ENCODE measurements around the gene TRPM3. TPM values are rescaled to one million over a fixed set of nuclear protein-coding genes. Genes with fewer than 3 reads are reported as not detected.

Gene TRPM3
- total RNA-seq, 3 donors from 2014 or later (not counting 1 experiment from before 2014, with no cell fraction given), result not detected

DNA sequence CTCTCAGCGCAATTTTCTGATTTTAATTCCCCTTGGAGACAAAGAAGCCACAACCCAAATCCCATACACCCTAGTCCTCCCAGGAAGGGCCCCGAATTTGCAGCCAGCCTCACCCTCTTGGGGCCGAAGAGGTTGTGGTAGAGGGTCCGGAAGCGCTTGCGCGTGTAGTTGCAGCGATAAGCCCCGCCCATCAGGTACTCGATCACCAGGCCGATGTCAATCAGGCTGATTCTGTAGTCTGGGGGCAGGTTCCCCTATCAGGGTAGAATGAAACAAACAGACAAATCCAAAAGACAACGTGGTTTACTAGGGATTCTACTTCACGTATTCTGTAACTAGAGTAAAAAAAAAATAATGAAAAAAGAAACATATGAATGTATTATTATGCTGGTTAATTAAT, 496.3 kb downstream of the TRPM3 start:
- 72% methylated on average over 12 of the region's 13 CpGs for WGBS (ENCODE audit: insufficient coverage)
- Histone ChIP-seq H3K9me3 (ENCODE audit: control insufficient read depth, insufficient read depth, low read length) (no peaks in the 10 kb centered on the region), H3K36me3 (ENCODE audit: control insufficient read depth, insufficient read depth, low read length) (no peaks in the 10 kb centered on the region), H3K4me1 (ENCODE audit: control insufficient read depth, insufficient read depth, low read length) (no peaks in the 10 kb centered on the region), H3K4me3 (ENCODE audit: low read length) (no peak overlapping the region), H3K27ac (ENCODE audit: low read length) (no peak overlapping the region), H3K27me3 (ENCODE audit: control insufficient read depth, insufficient read depth, low read length) (no peaks in the 10 kb centered on the region)
- TF ChIP-seq, protein P1, sequence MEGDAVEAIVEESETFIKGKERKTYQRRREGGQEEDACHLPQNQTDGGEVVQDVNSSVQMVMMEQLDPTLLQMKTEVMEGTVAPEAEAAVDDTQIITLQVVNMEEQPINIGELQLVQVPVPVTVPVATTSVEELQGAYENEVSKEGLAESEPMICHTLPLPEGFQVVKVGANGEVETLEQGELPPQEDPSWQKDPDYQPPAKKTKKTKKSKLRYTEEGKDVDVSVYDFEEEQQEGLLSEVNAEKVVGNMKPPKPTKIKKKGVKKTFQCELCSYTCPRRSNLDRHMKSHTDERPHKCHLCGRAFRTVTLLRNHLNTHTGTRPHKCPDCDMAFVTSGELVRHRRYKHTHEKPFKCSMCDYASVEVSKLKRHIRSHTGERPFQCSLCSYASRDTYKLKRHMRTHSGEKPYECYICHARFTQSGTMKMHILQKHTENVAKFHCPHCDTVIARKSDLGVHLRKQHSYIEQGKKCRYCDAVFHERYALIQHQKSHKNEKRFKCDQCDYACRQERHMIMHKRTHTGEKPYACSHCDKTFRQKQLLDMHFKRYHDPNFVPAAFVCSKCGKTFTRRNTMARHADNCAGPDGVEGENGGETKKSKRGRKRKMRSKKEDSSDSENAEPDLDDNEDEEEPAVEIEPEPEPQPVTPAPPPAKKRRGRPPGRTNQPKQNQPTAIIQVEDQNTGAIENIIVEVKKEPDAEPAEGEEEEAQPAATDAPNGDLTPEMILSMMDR (IDR thresholded peaks at IDR 0.05), result no peak
- H3K27ac Mint-ChIP-seq, result no peak overlapping the region
- peak in 1 of 3 donors; percentile 46 for ATAC-seq
- H3K36me3 Mint-ChIP-seq, result no peaks in the 10 kb centered on the region
- no peaks in the 10 kb centered on the region for H3K9me3 Mint-ChIP-seq
- no peak for DNase-seq
- intact Hi-C loops (cut with micrococcal nuclease), result no loop called here
- peaks cover 5 to 7% of the 10 kb centered on the region in 2 donors for H3K4me1 Mint-ChIP-seq
- peaks cover 0 to 5% of the 10 kb centered on the region in 2 donors for H3K27me3 Mint-ChIP-seq (ENCODE audit: low read depth in 2 of 2)
- no peak overlapping the region for H3K4me3 Mint-ChIP-seq

DNA sequence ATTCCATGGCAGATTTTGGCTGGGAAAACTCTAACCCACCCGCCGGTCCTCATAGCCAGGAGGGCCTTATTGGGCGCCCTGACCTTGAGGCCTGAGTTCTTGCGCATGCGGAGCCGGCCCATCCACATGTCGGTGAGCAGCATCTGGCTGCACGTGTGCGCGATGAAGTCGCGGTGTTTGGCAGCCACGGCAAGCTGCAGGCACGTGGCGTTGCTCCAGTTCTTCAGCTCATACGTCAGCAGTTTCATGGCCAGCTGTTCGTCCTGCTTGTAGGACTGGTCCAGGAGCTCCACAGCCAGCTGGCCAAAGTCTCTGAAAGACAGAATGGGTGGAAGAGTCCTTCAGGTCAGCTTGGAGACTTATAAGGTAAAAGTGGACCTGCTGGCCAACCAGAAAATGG, 502.6 kb downstream of the TRPM3 start:
- TF ChIP-seq, protein P1 (IDR thresholded peaks at IDR 0.05), result no peak
- Mint-ChIP-seq H3K9me3 (no peaks in the 10 kb centered on the region), H3K36me3 (no peaks in the 10 kb centered on the region), H3K27me3 (ENCODE audit: low read depth in 2 of 2) (no peaks in the 10 kb centered on the region), H3K4me1 (no peaks in the 10 kb centered on the region), H3K4me3 (no peak overlapping the region), H3K27ac (no peak overlapping the region)
- H3K4me3 ChIP-seq (ENCODE audit: low read length), result no peak overlapping the region
- ATAC-seq (no peak), DNase-seq (no peak)
- intact Hi-C loops (cut with micrococcal nuclease), result no loop called here
- WGBS (ENCODE audit: insufficient coverage), result 97% methylated on average over 17 of the region's 17 CpGs
- no peaks in the 10 kb centered on the region for H3K36me3 ChIP-seq (ENCODE audit: control insufficient read depth, insufficient read depth, low read length)
- no peak overlapping the region for H3K27ac ChIP-seq (ENCODE audit: low read length)
- no peaks in the 10 kb centered on the region for H3K9me3 ChIP-seq (ENCODE audit: control insufficient read depth, insufficient read depth, low read length)
- H3K4me1 ChIP-seq (ENCODE audit: control insufficient read depth, insufficient read depth, low read length), result no peaks in the 10 kb centered on the region
- no peaks in the 10 kb centered on the region for H3K27me3 ChIP-seq (ENCODE audit: control insufficient read depth, insufficient read depth, low read length)

DNA sequence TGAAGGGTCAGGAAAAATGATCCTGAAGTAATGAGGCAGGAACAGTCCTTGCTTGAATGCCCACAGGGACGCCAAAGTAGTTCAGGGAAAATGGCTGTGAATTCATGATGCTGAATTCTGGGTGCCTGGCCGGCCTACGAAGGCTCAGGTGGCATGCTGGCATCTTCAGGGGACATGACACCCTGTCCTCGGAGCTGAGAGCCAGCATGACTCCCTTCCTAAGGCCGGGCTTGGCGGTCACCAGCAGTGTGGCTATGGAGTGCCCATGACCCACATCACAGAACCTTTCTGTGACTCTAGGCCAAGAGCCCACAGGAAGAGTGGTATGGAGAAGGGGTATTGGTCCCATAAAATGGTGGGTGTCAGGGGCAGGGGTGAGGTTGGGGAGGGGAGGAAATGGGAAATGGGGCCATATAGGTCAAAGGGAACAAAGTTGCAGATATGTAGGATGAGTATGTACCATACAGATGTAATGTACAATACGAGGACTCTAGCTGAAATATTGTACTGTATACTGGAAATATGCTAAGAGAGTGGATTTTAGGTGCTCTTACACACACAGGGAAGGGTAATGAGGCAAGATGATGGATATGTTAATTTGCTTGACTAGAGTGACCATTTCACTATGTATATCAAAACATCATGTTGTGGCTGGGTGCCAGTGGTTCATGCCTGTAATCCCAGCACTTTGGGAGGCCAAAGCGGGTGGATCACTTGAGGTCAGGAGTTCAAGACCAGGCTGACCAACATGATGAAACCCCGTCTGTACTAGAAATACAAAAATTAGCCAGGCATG, 504.2 kb downstream of the TRPM3 start:
- intact Hi-C loops (cut with micrococcal nuclease), result no loop called here
- Mint-ChIP-seq H3K27ac (no peak overlapping the region), H3K36me3 (no peaks in the 10 kb centered on the region), H3K4me3 (no peak overlapping the region), H3K4me1 (no peaks in the 10 kb centered on the region), H3K27me3 (ENCODE audit: low read depth in 2 of 2) (no peaks in the 10 kb centered on the region), H3K9me3 (no peaks in the 10 kb centered on the region)
- WGBS (ENCODE audit: insufficient coverage), result 90% methylated on average over 9 of the region's 9 CpGs
- ATAC-seq, result no peak
- Histone ChIP-seq H3K9me3 (ENCODE audit: control insufficient read depth, insufficient read depth, low read length) (no peaks in the 10 kb centered on the region), H3K4me3 (ENCODE audit: low read length) (no peak overlapping the region), H3K4me1 (ENCODE audit: control insufficient read depth, insufficient read depth, low read length) (no peaks in the 10 kb centered on the region), H3K27me3 (ENCODE audit: control insufficient read depth, insufficient read depth, low read length) (no peaks in the 10 kb centered on the region), H3K27ac (ENCODE audit: low read length) (no peak overlapping the region), H3K36me3 (ENCODE audit: control insufficient read depth, insufficient read depth, low read length) (no peaks in the 10 kb centered on the region)
- TF ChIP-seq, protein P1 (IDR thresholded peaks at IDR 0.05), result no peak
- no peak for DNase-seq
